Measurements from ENCODE around the gene USF1.

The USF1 gene

GRCh38 chr1:161090617-161091016, 44.8 kb upstream of the USF1 start:
- DNase-seq (ENCODE audit: low spot score): no peak
- in situ Hi-C loops (cut with MboI; ENCODE audit: low sequenced_read_pairs, unreplicated experiment): loop anchor here (10.0 kb wide), 1 partner anchor 96 kb away; no protein-coding TSS in a partner anchor
- no peak for TF ChIP-seq CTCF (IDR thresholded peaks at IDR 0.05; ENCODE audit: borderline replicate concordance, control extremely low read depth, extremely low read depth, insufficient read depth, missing control alignments)

- no peak for TF ChIP-seq CTCF (IDR thresholded peaks at IDR 0.05; ENCODE audit: borderline replicate concordance, control extremely low read depth, extremely low read depth, insufficient read depth, missing control alignments)
- DNase-seq (ENCODE audit: low spot score): no peak
- in situ Hi-C loops (cut with MboI; ENCODE audit: low sequenced_read_pairs, unreplicated experiment): loop anchor here (10.0 kb wide), 1 partner anchor 95 kb away; no protein-coding TSS in a partner anchor
These were observed 44.2 kb upstream of the USF1 start for GRCh38 chr1:161089938-161090337.

- in situ Hi-C loops (cut with MboI; ENCODE audit: low sequenced_read_pairs, unreplicated experiment): no loop called here
- no peak for TF ChIP-seq CTCF (IDR thresholded peaks at IDR 0.05; ENCODE audit: borderline replicate concordance, control extremely low read depth, extremely low read depth, insufficient read depth, missing control alignments)
- no peak for DNase-seq (ENCODE audit: low spot score)
These were observed 43.6 kb upstream of the USF1 start, which contains the start of gene NECTIN4 for GRCh38 chr1:161089251-161089924. TSS of gene NECTIN4 (minus strand) at chr1:161089558. CDS start at chr1:161089296, 262 bp downstream.

GRCh38 chr1:161088587-161089110, 42.9 kb upstream of the USF1 start:
- DNase-seq (ENCODE audit: low spot score): no peak
- TF ChIP-seq CTCF (IDR thresholded peaks at IDR 0.05; ENCODE audit: borderline replicate concordance, control extremely low read depth, extremely low read depth, insufficient read depth, missing control alignments): no peak
- in situ Hi-C loops (cut with MboI; ENCODE audit: low sequenced_read_pairs, unreplicated experiment): no loop called here

GRCh38 chr1:161086457-161086856, 40.7 kb upstream of the USF1 start:
- in situ Hi-C loops (cut with MboI; ENCODE audit: low sequenced_read_pairs, unreplicated experiment): no loop called here
- DNase-seq (ENCODE audit: low spot score): no peak

GRCh38 chr1:161085165-161085564, 39.4 kb upstream of the USF1 start:
- in situ Hi-C loops (cut with MboI; ENCODE audit: low sequenced_read_pairs, unreplicated experiment): no loop called here
- no peak for TF ChIP-seq CTCF (IDR thresholded peaks at IDR 0.05; ENCODE audit: borderline replicate concordance, control extremely low read depth, extremely low read depth, insufficient read depth, missing control alignments)
- DNase-seq (ENCODE audit: low spot score): no peak

More at GRCh38 chr1:161086457-161086856, 40.7 kb upstream of the USF1 start:
- no peak for TF ChIP-seq CTCF (IDR thresholded peaks at IDR 0.05; ENCODE audit: borderline replicate concordance, control extremely low read depth, extremely low read depth, insufficient read depth, missing control alignments)
